ENCODE measurements around the gene SEMA3D.

SEMA3D gene

DNA sequence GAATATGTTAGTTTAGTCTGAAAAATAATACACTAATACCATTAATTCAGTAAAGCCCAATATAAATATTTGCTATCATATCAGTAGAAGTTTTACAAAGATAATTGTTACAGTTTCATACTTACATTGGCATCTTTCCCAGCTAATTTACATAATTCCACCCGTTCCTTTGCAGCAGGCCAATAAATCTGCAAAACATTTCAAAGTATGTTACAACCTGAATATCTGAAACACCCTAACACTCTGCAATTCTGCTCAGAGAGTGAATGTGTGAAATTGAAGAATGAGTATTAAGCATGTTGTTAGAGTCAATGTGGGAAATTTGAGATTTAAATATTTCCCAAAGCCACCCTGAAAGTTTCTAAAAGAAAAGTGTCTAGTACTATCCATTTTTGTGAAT lies 105.5 kb downstream of the SEMA3D start:
- DNase-seq (ENCODE audit: extremely low read depth in 1 of 2, low read depth in 1 of 2) = no peak

DNA sequence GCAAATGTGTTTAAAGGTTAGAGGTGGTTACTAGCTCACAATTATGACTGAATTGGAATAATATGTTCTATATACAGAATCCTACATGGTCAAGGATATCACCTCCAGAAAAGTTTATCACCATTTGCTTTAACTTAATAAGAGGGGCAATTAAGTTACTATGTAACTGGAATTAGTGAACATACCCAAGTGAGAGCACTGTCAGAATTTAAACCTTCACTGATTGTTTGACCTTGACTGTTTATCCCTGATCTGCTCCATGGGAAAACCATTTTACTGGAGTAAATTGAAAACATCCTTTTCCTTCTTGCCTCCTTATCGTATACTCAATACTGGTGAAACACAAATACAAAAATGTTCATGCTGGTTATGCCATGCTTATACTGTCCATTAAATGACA lies 107.4 kb downstream of the SEMA3D start:
- no peak for DNase-seq (ENCODE audit: extremely low read depth in 1 of 2, low read depth in 1 of 2)

DNA sequence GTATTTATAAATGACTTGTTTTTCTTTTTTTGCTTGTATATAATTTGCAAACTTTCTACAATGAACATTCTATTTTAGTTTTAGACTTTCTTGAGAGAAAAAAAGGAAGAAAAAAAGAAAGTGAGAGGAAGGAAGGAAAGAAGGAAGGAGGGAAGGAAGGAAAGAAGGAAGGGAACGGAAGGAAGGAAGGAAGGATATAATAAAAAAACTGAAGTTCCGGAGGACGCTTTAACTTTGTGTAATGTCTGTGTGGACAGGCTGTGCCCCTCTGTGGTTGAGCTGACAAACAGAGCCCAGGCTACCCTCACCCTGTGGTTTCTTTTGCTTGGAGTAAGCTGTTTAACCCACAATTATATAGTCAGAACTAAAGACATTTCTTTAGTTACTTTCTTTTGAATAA lies 108.7 kb downstream of the SEMA3D start:
- DNase-seq (ENCODE audit: extremely low read depth in 1 of 2, low read depth in 1 of 2) = no peak

- no peak for DNase-seq (ENCODE audit: extremely low read depth in 1 of 2, low read depth in 1 of 2)
These were observed 111.0 kb downstream of the SEMA3D start for GRCh38 chr7:85075864-85076263.

GRCh38 chr7:85074992-85075391 lies 111.9 kb downstream of the SEMA3D start:
- no peak for DNase-seq (ENCODE audit: extremely low read depth in 1 of 2, low read depth in 1 of 2)

- no peak for DNase-seq (ENCODE audit: extremely low read depth in 1 of 2, low read depth in 1 of 2)
These were observed 112.8 kb downstream of the SEMA3D start for GRCh38 chr7:85074016-85074415.

GRCh38 chr7:85070967-85071628 lies 115.8 kb downstream of the SEMA3D start:
- no peak for DNase-seq (ENCODE audit: extremely low read depth in 1 of 2, low read depth in 1 of 2)

DNA sequence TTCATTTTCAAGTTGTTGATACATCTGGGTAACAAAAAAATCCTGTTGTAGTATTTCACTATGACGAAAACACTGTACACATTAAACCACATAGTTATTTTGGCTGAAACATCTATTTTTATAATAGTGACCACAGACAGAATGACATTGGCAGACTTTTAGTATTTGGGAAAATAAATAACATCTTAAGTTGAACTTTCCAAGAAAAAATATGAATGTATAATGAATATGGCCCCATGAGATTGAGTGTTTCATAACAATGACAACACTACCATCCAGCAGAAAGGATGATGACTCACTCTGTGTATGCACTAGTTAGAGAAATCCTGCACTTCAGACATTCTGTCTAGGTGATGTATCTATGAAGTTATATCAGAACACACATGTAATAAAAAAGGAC lies 118.1 kb downstream of the SEMA3D start:
- DNase-seq (ENCODE audit: extremely low read depth in 1 of 2, low read depth in 1 of 2) = no peak

DNA sequence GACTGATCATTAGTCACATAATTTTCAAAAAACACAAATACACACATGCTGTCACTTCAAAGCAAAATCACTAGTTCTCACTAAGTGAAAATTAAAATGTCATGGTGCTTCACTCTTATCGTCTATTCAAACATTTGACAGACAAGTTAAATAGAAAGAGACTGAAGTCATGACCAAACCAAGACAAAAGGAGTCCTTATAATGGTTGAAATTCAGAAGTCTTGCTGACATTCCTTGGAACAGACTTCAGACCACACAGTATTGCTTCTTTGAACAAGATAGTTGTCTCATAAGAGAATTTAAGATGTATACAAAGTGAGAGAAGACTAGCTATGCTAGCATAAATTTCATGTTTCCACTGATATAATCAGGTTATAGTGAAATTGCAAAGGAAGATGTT lies 119.5 kb downstream of the SEMA3D start:
- DNase-seq (ENCODE audit: extremely low read depth in 1 of 2, low read depth in 1 of 2) = no peak

- no peak for DNase-seq (ENCODE audit: extremely low read depth in 1 of 2, low read depth in 1 of 2)
These were observed 120.9 kb downstream of the SEMA3D start for GRCh38 chr7:85065888-85066485.

DNA sequence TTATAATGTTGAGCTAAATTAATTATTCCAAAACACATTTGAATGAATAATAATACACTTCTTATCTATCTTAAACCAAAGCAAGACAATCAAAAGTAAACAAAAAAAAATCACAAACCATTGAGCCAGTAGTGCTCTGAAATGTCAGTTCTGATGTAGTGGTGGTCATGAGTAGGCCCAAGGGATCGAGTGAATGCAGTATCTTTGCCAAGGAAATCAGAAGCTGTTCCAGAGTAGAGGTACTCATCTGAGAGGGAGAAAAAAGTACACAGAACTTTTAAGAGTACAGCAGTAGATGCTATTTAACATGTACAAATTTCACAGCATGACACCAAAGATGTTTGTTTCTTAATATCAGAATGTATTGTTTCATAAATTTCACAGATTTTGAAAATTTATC lies 121.5 kb downstream of the SEMA3D start:
- DNase-seq (ENCODE audit: extremely low read depth in 1 of 2, low read depth in 1 of 2) = no peak

DNA sequence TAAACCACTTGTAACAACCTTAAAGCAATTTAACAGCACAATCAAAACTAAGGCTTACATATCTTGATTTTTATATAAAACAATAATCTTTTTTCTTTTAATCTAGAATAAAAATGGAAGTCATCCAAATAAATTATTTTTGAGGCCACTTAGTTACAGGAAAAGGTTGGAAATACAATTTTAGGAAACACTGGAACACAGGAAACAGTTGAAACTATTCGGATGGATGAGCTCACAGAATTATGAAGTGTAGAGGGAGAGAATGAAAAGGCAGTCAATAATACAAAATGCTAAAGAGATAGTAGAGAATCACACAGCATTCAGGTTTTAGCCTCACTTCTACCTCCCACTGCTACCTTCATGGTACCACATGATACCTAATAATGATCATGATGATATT lies 124.2 kb downstream of the SEMA3D start:
- DNase-seq (ENCODE audit: extremely low read depth in 1 of 2, low read depth in 1 of 2) = no peak

DNA sequence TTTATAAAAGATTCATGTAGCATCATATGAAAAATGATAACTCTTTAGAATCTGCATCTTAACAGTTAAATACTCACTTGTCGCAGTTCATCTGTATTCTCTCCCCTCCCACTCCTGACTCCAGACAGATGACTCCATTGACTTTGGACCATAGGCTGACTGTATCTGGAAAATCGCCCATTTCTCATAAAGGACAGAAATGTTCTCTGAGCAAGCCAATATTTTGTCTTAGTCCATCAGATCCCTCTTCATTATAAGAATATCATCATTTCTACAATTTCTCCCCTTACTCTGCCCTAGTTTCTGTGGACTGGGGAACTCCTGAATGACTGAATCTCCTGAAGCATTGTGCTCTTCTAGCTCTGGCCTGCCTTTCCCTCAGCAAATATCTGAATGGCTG lies 125.4 kb downstream of the SEMA3D start:
- DNase-seq (ENCODE audit: extremely low read depth in 1 of 2, low read depth in 1 of 2) = no peak

DNA sequence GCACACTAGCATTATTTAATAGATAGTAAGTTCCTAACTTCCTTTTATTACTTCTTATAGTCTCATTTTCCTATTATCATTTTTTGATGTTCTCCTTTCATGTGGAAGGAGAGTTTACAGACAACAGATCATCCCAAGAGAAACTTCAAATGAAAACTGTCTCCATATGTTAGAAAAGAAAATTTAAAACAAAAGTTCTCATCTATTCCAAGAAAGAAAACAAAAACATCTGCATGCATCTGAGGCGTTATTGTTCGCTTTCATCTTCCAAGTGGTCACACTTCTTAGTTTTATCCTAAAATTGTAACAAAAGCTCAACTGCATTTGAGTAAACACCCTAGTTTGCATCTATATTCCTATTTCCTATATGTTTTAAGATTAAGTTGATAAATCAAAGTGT lies 126.2 kb downstream of the SEMA3D start:
- no peak for DNase-seq (ENCODE audit: extremely low read depth in 1 of 2, low read depth in 1 of 2)

DNA sequence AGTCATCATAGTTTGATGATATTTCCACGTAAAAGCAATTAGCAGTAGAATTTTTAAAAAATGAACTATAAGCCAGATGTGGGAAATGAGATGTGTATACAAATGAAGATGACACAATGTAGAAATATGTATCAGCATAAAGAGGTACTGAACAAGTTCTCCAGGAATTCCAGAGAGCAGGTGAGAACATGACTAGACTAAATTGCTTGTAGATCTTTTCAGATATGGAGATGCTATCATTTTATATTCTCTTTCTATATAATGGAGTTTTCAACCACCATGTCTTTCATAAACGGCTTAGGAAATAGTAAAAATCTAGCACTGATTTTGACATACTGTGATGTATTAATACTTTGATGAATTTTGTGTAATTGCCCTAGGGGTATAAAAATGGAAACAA lies 130.9 kb downstream of the SEMA3D start:
- DNase-seq (ENCODE audit: extremely low read depth in 1 of 2, low read depth in 1 of 2) = no peak

DNA sequence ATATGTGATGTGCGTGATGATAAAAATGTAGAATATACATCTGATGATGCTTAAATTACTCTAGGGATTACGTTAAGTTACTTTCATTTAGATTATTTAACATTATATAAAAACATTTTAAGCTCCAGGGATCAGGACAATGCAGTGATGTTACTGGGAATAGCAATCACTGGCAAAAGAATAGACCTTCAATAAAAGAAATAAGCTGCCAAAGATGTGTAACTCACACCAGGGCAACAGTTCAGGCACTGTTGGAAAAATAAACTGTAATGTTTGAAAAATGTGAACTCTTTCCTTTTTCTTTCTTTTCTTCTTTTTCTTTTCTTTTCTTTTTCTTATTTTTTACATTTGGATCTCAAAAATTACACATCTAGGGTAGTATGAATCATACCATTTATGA lies 131.7 kb downstream of the SEMA3D start:
- no peak for DNase-seq (ENCODE audit: extremely low read depth in 1 of 2, low read depth in 1 of 2)

GRCh38 chr7:85054306-85054705 lies 132.6 kb downstream of the SEMA3D start:
- DNase-seq (ENCODE audit: extremely low read depth in 1 of 2, low read depth in 1 of 2) = no peak

DNA sequence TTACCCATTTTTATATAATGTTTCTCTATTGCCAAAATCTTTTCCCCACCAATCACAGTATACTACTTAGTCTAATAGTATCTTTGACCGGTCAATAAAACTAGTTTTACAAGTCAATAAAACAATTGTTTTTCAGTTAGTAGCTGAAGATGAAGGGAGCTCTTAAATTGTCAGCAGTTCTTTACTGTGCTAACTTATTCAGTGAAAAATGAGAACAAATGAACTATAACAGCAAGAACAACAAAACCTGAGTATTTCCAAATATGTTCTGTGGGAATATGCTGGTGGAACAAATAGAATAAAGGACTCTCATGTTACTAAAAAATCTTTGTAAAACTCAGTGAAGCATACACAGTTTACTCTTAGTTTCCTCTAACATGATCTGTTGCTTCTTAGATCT lies 134.0 kb downstream of the SEMA3D start:
- no peak for DNase-seq (ENCODE audit: extremely low read depth in 1 of 2, low read depth in 1 of 2)

DNA sequence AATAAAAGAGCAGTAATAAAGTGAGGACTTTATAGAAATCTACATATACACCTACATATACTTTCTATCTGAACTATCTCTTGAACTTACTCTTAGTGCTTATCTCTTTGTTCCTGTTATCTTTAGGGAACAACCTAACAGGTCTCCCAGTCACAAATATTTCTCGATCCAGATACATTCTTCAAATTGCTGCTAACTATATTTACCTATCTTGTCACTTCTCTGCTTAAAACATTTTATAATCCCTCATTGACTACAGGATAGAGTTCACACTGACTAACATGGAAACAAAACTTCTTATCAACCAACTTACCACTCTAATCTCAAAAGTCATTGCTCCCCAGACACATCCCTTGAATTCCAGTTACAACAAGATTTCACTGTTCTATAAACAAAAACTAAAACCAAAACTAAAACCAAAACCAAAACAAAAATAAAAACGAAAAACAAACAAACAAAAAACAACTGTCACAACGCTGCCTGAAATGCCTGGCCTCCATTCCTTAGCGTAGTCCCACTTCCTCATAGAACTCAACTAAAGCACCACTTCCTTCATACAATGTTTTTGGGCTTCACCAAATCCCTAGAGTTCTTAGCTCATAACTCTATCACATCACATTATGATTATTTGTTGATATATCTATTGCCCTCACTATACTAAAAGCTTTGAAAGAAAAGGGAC lies 134.7 kb downstream of the SEMA3D start:
- DNase-seq (ENCODE audit: extremely low read depth in 1 of 2, low read depth in 1 of 2) = no peak

- no peak for DNase-seq (ENCODE audit: extremely low read depth in 1 of 2, low read depth in 1 of 2)
These were observed 140.3 kb downstream of the SEMA3D start for GRCh38 chr7:85046534-85046933.

- DNase-seq (ENCODE audit: extremely low read depth in 1 of 2, low read depth in 1 of 2) = peak in 1 of 2 donors; percentile 3
These were observed 145.1 kb downstream of the SEMA3D start for GRCh38 chr7:85041605-85042216.
